GM19351 (cell line): ENCODE results near the gene SENP5.

ENCODE experiments used
- ATAC-seq: cut with Tn5 transposase; IDR thresholded peaks from one replicate; pipeline ENCODE4 v1.9.1; 2021; ENCODE audit warnings: mild to moderate bottlenecking, moderate library complexity; ENCODE audit not compliant: unreplicated experiment

The SENP5 gene

GRCh38 chr3:196966526-196967401, 99.0 kb downstream of the SENP5 start:
- no peak for ATAC-seq

GRCh38 chr3:196967412-196968232, 99.9 kb downstream of the SENP5 start:
- no peak for ATAC-seq

- ATAC-seq = peak; percentile 61
These were observed 100.8 kb downstream of the SENP5 start, which contains the start of gene PIGZ for GRCh38 chr3:196968233-196969133. Gene PIGZ (minus strand): TSS chr3:196968833. CDS start chr3:196952031, 16,802 bp downstream.

- peak; percentile 42 for ATAC-seq
These were observed 101.5 kb downstream of the SENP5 start for GRCh38 chr3:196969134-196969659.

GRCh38 chr3:196969660-196970546, 102.2 kb downstream of the SENP5 start:
- ATAC-seq = peak; percentile 46

- no peak for ATAC-seq
These were observed 102.9 kb downstream of the SENP5 start for GRCh38 chr3:196970547-196971093.

GRCh38 chr3:196971094-196971698, 103.5 kb downstream of the SENP5 start:
- no peak for ATAC-seq

GRCh38 chr3:196974661-196975060, 106.9 kb downstream of the SENP5 start:
- no peak for ATAC-seq

GRCh38 chr3:196975349-196975748, 107.6 kb downstream of the SENP5 start:
- no peak for ATAC-seq

- ATAC-seq = no peak
These were observed 109.2 kb downstream of the SENP5 start for GRCh38 chr3:196976941-196977340.

GRCh38 chr3:196979545-196979944, 111.8 kb downstream of the SENP5 start:
- ATAC-seq = no peak

- ATAC-seq = no peak
These were observed 113.9 kb downstream of the SENP5 start for GRCh38 chr3:196981657-196982056.

GRCh38 chr3:196983186-196983585, 115.5 kb downstream of the SENP5 start:
- ATAC-seq = no peak
